Esophagus (tissue), 2 donors: ENCODE data around the gene UBASH3A. TPM values are rescaled to one million over a fixed set of nuclear protein-coding genes. Genes with fewer than 3 reads are reported as not detected.

ENCODE experiments used
- H3K27ac ChIP-seq, 2 donors: one replicate each; pipeline ENCODE4 v1.5.1; 2013; ENCODE audit warnings: low read depth in 2 of 2, mild to moderate bottlenecking in 2 of 2, inconsistent platforms in 1 of 2, low read length in 1 of 2, moderate library complexity in 1 of 2
- H3K27me3 ChIP-seq, 2 donors: one replicate each; pipeline ENCODE4 v1.6.1; 2013; ENCODE audit warnings: low read length in 2 of 2, control low read depth in 1 of 2, mild to moderate bottlenecking in 1 of 2; ENCODE audit not compliant: insufficient read depth in 2 of 2, control insufficient read depth in 1 of 2
- H3K36me3 ChIP-seq, 2 donors: one replicate each; pipeline ENCODE4 v1.6.1; 2013; ENCODE audit warnings: low read length in 1 of 2; ENCODE audit not compliant: control insufficient read depth in 2 of 2, insufficient read depth in 2 of 2
- H3K4me1 ChIP-seq, 2 donors: one replicate each; pipeline ENCODE4 v1.6.1; 2013; ENCODE audit warnings: low read length in 1 of 2; ENCODE audit not compliant: control insufficient read depth in 2 of 2, insufficient read depth in 2 of 2
- H3K4me3 ChIP-seq, 2 donors: one replicate each; pipeline ENCODE4 v1.5.1; 2013; ENCODE audit warnings: low read length in 2 of 2, mild to moderate bottlenecking in 2 of 2, low read depth in 1 of 2, moderate library complexity in 1 of 2
- H3K9me3 ChIP-seq, 2 donors: one replicate each; pipeline ENCODE4 v1.6.1; 2013; ENCODE audit warnings: mild to moderate bottlenecking in 2 of 2, low read depth in 1 of 2, low read length in 1 of 2, moderate library complexity in 1 of 2; ENCODE audit not compliant: control insufficient read depth in 2 of 2, insufficient read depth in 1 of 2
- WGBS, 2 donors: extraction: QIAGEN DNeasy Blood & Tissue Kit; methylation state at CpG; one replicate each; pipeline ENCODE4 v1.1.7; 2013; 5-methylcytosine and 5-hydroxymethylcytosine counted together
- polyA plus RNA-seq, 2 donors: library from polyadenylated mRNA; stranded (reverse); fragments of 200-250 nt; gene quantifications; one replicate each; pipeline ENCODE4 v1.2.3, GENCODE V29; 2013
- donor health status: healthy with polysubstance abuse.
- donor health status: Bipolar disorder and iron deficiency.

Gene UBASH3A
- polyA plus RNA-seq, 2 donors, result 0.46 to 0.59 TPM

GRCh38 chr21:42373908-42374455, 29.7 kb upstream of the UBASH3A start:
- Histone ChIP-seq H3K27me3 (no peaks in the 10 kb centered on the region), H3K36me3 (no peaks in the 10 kb centered on the region), H3K4me3 (no peak overlapping the region), H3K4me1 (no peaks in the 10 kb centered on the region), H3K9me3 (peaks cover 0 to 3% of the 10 kb centered on the region in 2 donors), H3K27ac (no peak overlapping the region)
- 72 to 81% methylated on average over 16 of the region's 16 CpGs for WGBS, 2 donors

- Histone ChIP-seq H3K36me3 (no peaks in the 10 kb centered on the region), H3K4me3 (no peak overlapping the region), H3K4me1 (no peaks in the 10 kb centered on the region), H3K9me3 (peaks cover 0 to 3% of the 10 kb centered on the region in 2 donors), H3K27me3 (no peaks in the 10 kb centered on the region), H3K27ac (no peak overlapping the region)
- WGBS, 2 donors, result 50 to 63% methylated on average over 7 of the region's 7 CpGs
Measured at GRCh38 chr21:42374457-42374856, 29.2 kb upstream of the UBASH3A start.

GRCh38 chr21:42374864-42375499, 28.7 kb upstream of the UBASH3A start:
- H3K27me3 ChIP-seq, result no peaks in the 10 kb centered on the region
- 27 to 36% methylated on average over 21 to 23 of the region's 23 CpGs for WGBS, 2 donors
- no peaks in the 10 kb centered on the region for H3K36me3 ChIP-seq
- H3K4me1 ChIP-seq, result no peaks in the 10 kb centered on the region
- peaks cover 0 to 3% of the 10 kb centered on the region in 2 donors for H3K9me3 ChIP-seq
- H3K27ac ChIP-seq, result no peak overlapping the region
- H3K4me3 ChIP-seq, result no peak overlapping the region

GRCh38 chr21:42375506-42375905, 28.2 kb upstream of the UBASH3A start:
- Histone ChIP-seq H3K4me3 (no peak overlapping the region), H3K27me3 (no peaks in the 10 kb centered on the region)
- WGBS, 2 donors, result 70 to 74% methylated on average over 11 of the region's 11 CpGs

GRCh38 chr21:42375966-42376337, 27.8 kb upstream of the UBASH3A start:
- 77 to 88% methylated on average over 3 of the region's 3 CpGs for WGBS, 2 donors
- no peaks in the 10 kb centered on the region for H3K4me1 ChIP-seq
- no peak overlapping the region for H3K27ac ChIP-seq
- H3K27me3 ChIP-seq, result no peaks in the 10 kb centered on the region
- H3K4me3 ChIP-seq, result no peak overlapping the region
- no peaks in the 10 kb centered on the region for H3K36me3 ChIP-seq
- peaks cover 0 to 3% of the 10 kb centered on the region in 2 donors for H3K9me3 ChIP-seq

More at GRCh38 chr21:42375506-42375905, 28.2 kb upstream of the UBASH3A start:
- Histone ChIP-seq H3K9me3 (peaks cover 0 to 3% of the 10 kb centered on the region in 2 donors), H3K27ac (no peak overlapping the region), H3K4me1 (no peaks in the 10 kb centered on the region), H3K36me3 (no peaks in the 10 kb centered on the region)

- H3K27ac ChIP-seq, result no peak overlapping the region
Measured at GRCh38 chr21:42376338-42376982, 27.2 kb upstream of the UBASH3A start.

GRCh38 chr21:42377211-42377950, 26.3 kb upstream of the UBASH3A start:
- Histone ChIP-seq H3K27me3 (no peaks in the 10 kb centered on the region), H3K9me3 (peaks cover 0 to 5% of the 10 kb centered on the region in 2 donors), H3K4me1 (no peaks in the 10 kb centered on the region), H3K27ac (no peak overlapping the region), H3K36me3 (no peaks in the 10 kb centered on the region), H3K4me3 (no peak overlapping the region)
- 81 to 86% methylated on average over 24 of the region's 24 CpGs for WGBS, 2 donors

More at GRCh38 chr21:42376338-42376982, 27.2 kb upstream of the UBASH3A start:
- Histone ChIP-seq H3K4me3 (no peak overlapping the region), H3K36me3 (no peaks in the 10 kb centered on the region), H3K4me1 (no peaks in the 10 kb centered on the region), H3K27me3 (no peaks in the 10 kb centered on the region), H3K9me3 (peaks cover 0 to 3% of the 10 kb centered on the region in 2 donors)
- 54 to 55% methylated on average over 30 to 32 of the region's 32 CpGs for WGBS, 2 donors

GRCh38 chr21:42377951-42378340, 25.8 kb upstream of the UBASH3A start:
- Histone ChIP-seq H3K4me1 (no peaks in the 10 kb centered on the region), H3K36me3 (no peaks in the 10 kb centered on the region), H3K9me3 (peaks cover 0 to 9% of the 10 kb centered on the region in 2 donors), H3K4me3 (no peak overlapping the region), H3K27ac (no peak overlapping the region), H3K27me3 (no peaks in the 10 kb centered on the region)
- 85 to 94% methylated on average over 5 of the region's 5 CpGs for WGBS, 2 donors

GRCh38 chr21:42378418-42378817, 25.3 kb upstream of the UBASH3A start:
- WGBS, 2 donors, result 82 to 87% methylated on average over 8 of the region's 8 CpGs
- H3K27me3 ChIP-seq, result no peaks in the 10 kb centered on the region

More at GRCh38 chr21:42378418-42378817, 25.3 kb upstream of the UBASH3A start:
- no peak overlapping the region for H3K4me3 ChIP-seq
- H3K9me3 ChIP-seq, result peaks cover 0 to 10% of the 10 kb centered on the region in 2 donors
- no peaks in the 10 kb centered on the region for H3K36me3 ChIP-seq
- H3K4me1 ChIP-seq, result no peaks in the 10 kb centered on the region
- no peak overlapping the region for H3K27ac ChIP-seq
